Progenitor cell of endocrine pancreas (in vitro differentiated cells): ENCODE data around the gene HCAR2. TPM values are rescaled to one million over a fixed set of nuclear protein-coding genes. Genes with fewer than 3 reads are reported as not detected.
"Not testable (repeated sequence)": the region's sequence is repeated elsewhere in the genome, so short reads cannot be mapped to it uniquely, and the experiment has no call there.

Experiments
- DNase-seq: peaks from one replicate; pipeline ENCODE4 v3.0.0; 2021; ENCODE audit warnings: low spot score; ENCODE audit not compliant: unreplicated experiment
- H3K27ac Mint-ChIP-seq: 2 replicates; pipeline ENCODE4 v1.8.0; 2021; ENCODE audit warnings: mild to moderate bottlenecking, moderate library complexity, mixed read lengths
- H3K27me3 Mint-ChIP-seq: 2 replicates; pipeline ENCODE4 v1.8.0; 2021; ENCODE audit warnings: mixed read lengths
- H3K36me3 Mint-ChIP-seq: 2 replicates; pipeline ENCODE4 v1.8.0; 2022; ENCODE audit warnings: mixed read lengths; ENCODE audit not compliant: insufficient read depth
- H3K4me1 Mint-ChIP-seq: 2 replicates; pipeline ENCODE4 v1.8.0; 2021; ENCODE audit warnings: low read depth, mixed read lengths
- H3K4me3 Mint-ChIP-seq: 2 replicates; pipeline ENCODE4 v1.8.0; 2021; ENCODE audit warnings: low read depth, mild to moderate bottlenecking, moderate library complexity, mixed read lengths
- H3K9me3 Mint-ChIP-seq: 2 replicates; pipeline ENCODE4 v1.8.0; 2021; ENCODE audit warnings: low read depth, mixed read lengths
- total RNA-seq: library from RNA; stranded (reverse); gene quantifications from 2 replicates; pipeline ENCODE4 v1.2.1, GENCODE V29; 2021
- TF ChIP-seq, protein P1 (sequence below): fragments of 200-600 bp; sonication (generic); IDR thresholded peaks from one replicate; pipeline ENCODE4 v1.5.0; 2021; ENCODE audit warnings: antibody characterized with exemption, mild to moderate bottlenecking; ENCODE audit not compliant: unreplicated experiment

HCAR2 gene
- total RNA-seq, 1 donor from 2014 or later = 0.67 TPM

DNA sequence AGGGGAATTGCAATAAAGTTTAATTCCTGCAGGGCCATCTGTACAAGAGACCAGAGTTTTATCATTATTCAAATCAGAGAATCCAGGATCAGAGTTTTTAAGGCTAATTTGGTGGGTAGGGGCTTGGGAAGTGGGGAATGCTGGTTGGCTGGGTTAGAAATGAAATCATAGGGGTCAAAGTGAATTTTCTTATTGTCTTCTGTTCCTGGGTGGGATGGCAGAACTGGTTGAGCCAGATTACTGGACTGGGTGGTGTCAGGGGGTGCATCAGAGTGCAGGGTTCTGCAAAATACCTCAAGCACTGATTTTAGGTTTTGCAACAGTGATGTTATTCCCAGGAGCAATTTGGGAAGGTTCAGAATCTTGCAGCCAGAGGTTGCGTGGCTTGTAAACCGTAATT lies 6.2 kb downstream of the HCAR2 start:
- not testable (repeated sequence) for H3K36me3 Mint-ChIP-seq, H3K9me3 Mint-ChIP-seq, H3K27me3 Mint-ChIP-seq, DNase-seq
- Mint-ChIP-seq H3K27ac (peak overlapping the region; percentile 81), H3K4me3 (peak overlapping the region; percentile 29), H3K4me1 (peaks cover 11% of the 10 kb centered on the region)

DNA sequence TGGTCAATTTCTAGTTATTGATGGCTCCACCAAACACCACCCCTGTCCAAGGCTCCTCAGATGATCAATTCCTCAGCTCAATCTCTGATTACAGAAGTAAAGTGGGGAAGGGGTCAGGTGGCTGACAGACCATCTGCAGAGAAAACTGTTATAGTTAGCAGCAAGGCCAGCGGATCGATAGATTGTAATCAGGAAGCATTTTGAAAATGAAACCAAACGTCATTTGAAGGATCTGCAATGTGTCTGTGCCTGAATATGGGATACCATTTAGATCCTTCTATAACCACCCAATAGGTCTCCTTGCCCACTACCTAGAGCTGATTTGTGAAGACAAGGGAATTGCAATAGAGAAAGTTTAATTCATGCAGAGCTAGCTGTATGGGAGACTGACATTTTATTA lies 11.6 kb downstream of the HCAR2 start:
- Mint-ChIP-seq H3K9me3 (no peaks in the 10 kb centered on the region), H3K4me1 (no peaks in the 10 kb centered on the region), H3K27ac (no peak overlapping the region), H3K36me3 (no peaks in the 10 kb centered on the region), H3K4me3 (no peak overlapping the region), H3K27me3 (no peaks in the 10 kb centered on the region)
- DNase-seq = no peak
- TF ChIP-seq, protein P1, sequence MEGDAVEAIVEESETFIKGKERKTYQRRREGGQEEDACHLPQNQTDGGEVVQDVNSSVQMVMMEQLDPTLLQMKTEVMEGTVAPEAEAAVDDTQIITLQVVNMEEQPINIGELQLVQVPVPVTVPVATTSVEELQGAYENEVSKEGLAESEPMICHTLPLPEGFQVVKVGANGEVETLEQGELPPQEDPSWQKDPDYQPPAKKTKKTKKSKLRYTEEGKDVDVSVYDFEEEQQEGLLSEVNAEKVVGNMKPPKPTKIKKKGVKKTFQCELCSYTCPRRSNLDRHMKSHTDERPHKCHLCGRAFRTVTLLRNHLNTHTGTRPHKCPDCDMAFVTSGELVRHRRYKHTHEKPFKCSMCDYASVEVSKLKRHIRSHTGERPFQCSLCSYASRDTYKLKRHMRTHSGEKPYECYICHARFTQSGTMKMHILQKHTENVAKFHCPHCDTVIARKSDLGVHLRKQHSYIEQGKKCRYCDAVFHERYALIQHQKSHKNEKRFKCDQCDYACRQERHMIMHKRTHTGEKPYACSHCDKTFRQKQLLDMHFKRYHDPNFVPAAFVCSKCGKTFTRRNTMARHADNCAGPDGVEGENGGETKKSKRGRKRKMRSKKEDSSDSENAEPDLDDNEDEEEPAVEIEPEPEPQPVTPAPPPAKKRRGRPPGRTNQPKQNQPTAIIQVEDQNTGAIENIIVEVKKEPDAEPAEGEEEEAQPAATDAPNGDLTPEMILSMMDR = no peak

DNA sequence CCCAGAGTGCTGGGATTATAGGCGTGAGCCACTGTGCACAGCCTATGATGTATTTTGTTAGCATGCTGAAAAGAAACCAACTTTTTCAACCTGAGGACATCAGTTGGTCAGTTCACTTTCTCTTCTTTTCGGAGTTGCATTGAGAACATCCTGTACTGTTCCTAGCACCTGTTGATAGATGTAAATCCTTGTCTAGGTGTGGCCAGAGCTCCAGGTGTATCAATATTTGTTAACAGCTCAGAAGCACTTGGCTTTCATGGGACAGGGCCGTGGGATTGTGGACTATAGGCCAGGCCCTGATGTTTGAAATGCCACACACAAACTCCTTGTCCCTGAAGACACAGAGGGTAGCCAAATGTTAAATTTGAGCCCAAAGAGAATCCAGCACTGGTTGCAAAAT lies 14.9 kb downstream of the HCAR2 start:
- TF ChIP-seq, protein P1 = no peak
- H3K4me1 Mint-ChIP-seq = no peaks in the 10 kb centered on the region
- H3K4me3 Mint-ChIP-seq = no peak overlapping the region
- DNase-seq = no peak
- H3K36me3 Mint-ChIP-seq = no peaks in the 10 kb centered on the region
- H3K9me3 Mint-ChIP-seq = no peaks in the 10 kb centered on the region
- H3K27ac Mint-ChIP-seq = no peak overlapping the region
- H3K27me3 Mint-ChIP-seq = no peaks in the 10 kb centered on the region

- H3K4me1 Mint-ChIP-seq = no peaks in the 10 kb centered on the region
- no peaks in the 10 kb centered on the region for H3K36me3 Mint-ChIP-seq
- H3K9me3 Mint-ChIP-seq = no peaks in the 10 kb centered on the region
- TF ChIP-seq, protein P1 = no peak
- H3K27ac Mint-ChIP-seq = no peak overlapping the region
- no peak overlapping the region for H3K4me3 Mint-ChIP-seq
- DNase-seq = no peak
- no peaks in the 10 kb centered on the region for H3K27me3 Mint-ChIP-seq
These were observed 16.1 kb downstream of the HCAR2 start for GRCh38 chr12:122687086-122687485.

GRCh38 chr12:122686538-122686937 lies 16.6 kb downstream of the HCAR2 start:
- peak overlapping the region; percentile 23 for H3K27ac Mint-ChIP-seq
- no peaks in the 10 kb centered on the region for H3K9me3 Mint-ChIP-seq

DNA sequence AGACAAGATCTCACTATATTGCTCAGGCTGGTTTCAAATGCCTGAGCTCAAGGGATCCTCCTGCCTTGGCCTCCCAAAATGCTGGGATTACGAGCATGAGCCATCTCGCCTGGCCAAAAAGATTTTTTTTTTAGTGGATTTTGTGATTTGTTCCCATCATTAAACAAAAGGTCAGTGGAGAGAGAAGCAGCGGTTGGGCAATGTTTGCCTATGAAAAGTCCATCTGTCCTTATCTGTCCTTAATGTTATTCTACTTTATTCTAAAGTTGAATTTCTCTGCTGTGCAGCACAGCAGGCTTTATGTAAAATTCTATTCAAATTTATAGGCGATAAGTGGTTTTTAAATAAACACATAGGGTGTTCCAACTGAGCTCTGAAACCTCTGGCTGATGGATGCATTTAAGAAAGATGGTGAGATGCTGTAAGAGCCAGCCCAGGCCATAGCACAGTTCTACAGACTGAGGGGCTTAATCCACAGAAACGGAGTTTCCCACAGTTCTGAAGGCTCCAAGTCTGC lies 18.8 kb downstream of the HCAR2 start:
- Mint-ChIP-seq H3K27ac (no peak overlapping the region), H3K36me3 (no peaks in the 10 kb centered on the region), H3K9me3 (no peaks in the 10 kb centered on the region), H3K4me3 (no peak overlapping the region), H3K4me1 (no peaks in the 10 kb centered on the region), H3K27me3 (no peaks in the 10 kb centered on the region)
- DNase-seq = no peak
- TF ChIP-seq, protein P1 = no peak

More at GRCh38 chr12:122686538-122686937, 16.6 kb downstream of the HCAR2 start:
- Mint-ChIP-seq H3K4me1 (no peaks in the 10 kb centered on the region), H3K27me3 (no peaks in the 10 kb centered on the region), H3K36me3 (no peaks in the 10 kb centered on the region), H3K4me3 (no peak overlapping the region)
- no peak for DNase-seq
- TF ChIP-seq, protein P1 = no peak
